Measurements from ENCODE around the gene SRGAP1.

Gene SRGAP1

DNA sequence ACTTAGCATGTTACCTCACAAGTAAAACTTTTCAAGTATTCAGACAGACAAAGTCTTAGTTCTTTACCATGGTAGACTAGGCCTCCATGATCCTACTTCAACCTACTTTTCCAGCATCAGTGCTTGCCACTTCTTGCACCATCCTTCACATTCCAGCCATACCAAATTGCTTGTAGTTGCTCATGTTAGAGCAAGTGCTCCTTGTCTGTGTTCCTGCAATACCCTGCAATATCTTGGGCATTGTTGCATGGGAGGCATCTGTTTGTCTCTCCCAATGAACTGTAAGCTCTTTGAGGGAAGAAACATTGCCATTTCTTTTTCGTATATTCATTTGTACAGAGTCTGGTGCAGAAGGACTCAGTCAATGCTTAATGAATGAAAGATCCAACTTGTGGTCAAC lies 78.0 kb downstream of the SRGAP1 start:
- H3K4me3 ChIP-seq (ENCODE audit: low read depth, low read length): no peak overlapping the region
- TF ChIP-seq, protein P1, sequence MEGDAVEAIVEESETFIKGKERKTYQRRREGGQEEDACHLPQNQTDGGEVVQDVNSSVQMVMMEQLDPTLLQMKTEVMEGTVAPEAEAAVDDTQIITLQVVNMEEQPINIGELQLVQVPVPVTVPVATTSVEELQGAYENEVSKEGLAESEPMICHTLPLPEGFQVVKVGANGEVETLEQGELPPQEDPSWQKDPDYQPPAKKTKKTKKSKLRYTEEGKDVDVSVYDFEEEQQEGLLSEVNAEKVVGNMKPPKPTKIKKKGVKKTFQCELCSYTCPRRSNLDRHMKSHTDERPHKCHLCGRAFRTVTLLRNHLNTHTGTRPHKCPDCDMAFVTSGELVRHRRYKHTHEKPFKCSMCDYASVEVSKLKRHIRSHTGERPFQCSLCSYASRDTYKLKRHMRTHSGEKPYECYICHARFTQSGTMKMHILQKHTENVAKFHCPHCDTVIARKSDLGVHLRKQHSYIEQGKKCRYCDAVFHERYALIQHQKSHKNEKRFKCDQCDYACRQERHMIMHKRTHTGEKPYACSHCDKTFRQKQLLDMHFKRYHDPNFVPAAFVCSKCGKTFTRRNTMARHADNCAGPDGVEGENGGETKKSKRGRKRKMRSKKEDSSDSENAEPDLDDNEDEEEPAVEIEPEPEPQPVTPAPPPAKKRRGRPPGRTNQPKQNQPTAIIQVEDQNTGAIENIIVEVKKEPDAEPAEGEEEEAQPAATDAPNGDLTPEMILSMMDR (IDR thresholded peaks at IDR 0.05; ENCODE audit: low read depth, low read length): no peak

DNA sequence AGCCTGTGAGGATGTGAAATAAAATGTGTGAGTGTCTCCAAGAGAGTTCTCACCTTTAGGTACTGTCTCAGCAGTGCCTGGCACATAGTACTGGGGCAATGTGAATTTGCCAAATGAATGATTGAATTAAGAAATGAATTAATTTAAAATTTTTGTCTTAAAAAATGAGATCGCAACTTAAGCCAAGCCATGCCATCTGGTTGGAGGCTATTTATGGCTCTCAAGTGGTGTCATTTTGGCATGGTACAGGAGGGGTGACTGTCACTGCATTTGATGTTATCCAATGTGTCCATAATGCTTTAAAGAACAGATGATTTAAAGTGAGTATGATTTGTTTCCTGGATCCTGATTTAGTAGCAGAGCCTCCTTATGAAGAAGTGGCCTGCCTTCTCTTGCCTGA lies 80.3 kb downstream of the SRGAP1 start:
- H3K4me3 ChIP-seq (ENCODE audit: low read depth, low read length): no peak overlapping the region
- TF ChIP-seq, protein P1 (IDR thresholded peaks at IDR 0.05; ENCODE audit: low read depth, low read length): no peak

DNA sequence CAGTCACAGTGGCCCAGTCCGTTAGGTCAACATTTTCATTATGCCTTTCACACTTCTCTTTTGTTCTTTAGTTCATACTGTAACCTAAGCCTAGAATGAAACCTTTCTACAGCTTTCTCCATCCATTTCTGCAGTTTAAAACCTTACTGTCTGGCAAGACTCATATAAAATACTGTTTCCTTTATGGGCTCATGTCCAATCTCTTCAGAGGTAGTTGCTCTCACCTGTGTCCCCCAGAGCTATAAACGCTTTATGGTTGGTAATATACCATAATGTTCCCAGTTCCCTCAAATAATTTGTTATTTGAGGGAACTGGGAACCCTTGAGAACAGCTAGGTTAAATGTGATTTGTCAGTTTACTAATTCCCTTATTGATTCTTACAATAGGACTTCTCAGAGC lies 83.0 kb downstream of the SRGAP1 start:
- no peak overlapping the region for H3K4me3 ChIP-seq (ENCODE audit: low read depth, low read length)
- TF ChIP-seq, protein P1 (IDR thresholded peaks at IDR 0.05; ENCODE audit: low read depth, low read length): no peak

DNA sequence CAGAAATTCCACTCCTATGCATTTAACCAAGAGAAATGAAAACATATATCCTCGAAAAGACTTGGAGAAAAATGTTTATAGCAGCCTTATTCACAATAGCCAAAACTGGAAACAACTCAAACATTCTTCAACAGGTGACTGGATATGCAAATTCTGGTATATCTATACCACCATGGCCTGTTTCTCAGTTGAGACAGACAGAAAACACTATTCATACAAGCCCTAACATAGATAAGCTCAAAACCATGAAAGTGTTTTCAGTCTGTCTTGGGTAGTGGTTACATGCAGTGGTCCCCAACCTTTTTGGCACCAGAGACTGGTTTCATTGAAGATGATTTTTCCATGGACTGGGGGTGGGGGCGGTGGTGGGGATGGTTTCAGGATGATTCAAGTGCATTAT lies 83.8 kb downstream of the SRGAP1 start:
- H3K4me3 ChIP-seq (ENCODE audit: low read depth, low read length): no peak overlapping the region
- TF ChIP-seq, protein P1 (IDR thresholded peaks at IDR 0.05; ENCODE audit: low read depth, low read length): no peak

DNA sequence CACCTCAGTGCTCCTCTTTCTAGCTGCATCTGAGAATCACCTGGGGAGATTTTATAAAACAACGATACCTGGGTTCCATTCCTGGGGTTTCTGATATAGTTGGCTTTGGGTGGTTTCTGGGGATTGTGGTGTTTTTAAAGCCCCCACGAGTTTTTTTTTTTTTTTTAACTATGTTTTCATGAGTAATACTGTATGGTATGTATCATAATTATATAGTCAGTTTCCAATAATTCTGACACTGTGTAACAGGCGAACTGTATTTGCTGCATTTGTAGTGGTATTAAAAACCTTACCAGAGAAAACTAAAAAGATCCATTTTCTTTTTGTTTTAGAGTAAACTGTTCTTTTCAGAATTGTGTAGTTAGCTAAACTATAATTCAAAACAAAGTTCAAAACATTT lies 84.9 kb downstream of the SRGAP1 start:
- no peak overlapping the region for H3K4me3 ChIP-seq (ENCODE audit: low read depth, low read length)
- TF ChIP-seq, protein P1 (IDR thresholded peaks at IDR 0.05; ENCODE audit: low read depth, low read length): no peak

DNA sequence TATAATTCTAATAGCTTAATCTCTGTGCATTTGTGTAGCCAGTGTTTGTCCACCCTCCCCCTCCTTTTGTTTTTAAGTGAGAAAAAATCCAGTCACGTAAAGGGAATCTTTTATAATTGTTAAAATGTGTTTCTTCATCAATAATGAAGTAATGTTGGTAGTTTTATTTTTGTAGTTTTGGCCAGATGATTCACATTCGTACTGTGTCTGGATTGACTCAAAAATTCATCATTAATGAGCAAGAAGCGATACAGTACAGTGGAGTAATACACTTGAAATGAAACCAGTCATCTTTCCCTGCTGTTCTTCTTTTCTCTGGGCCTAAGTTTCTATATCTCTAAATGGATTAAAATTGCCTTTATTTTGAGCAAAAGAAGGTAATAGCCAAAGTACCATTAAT lies 86.5 kb downstream of the SRGAP1 start:
- TF ChIP-seq, protein P1 (IDR thresholded peaks at IDR 0.05; ENCODE audit: low read depth, low read length): no peak
- peak overlapping the region; percentile 2; the same call in 1 of the 2 replicates for H3K4me3 ChIP-seq (ENCODE audit: low read depth, low read length)

DNA sequence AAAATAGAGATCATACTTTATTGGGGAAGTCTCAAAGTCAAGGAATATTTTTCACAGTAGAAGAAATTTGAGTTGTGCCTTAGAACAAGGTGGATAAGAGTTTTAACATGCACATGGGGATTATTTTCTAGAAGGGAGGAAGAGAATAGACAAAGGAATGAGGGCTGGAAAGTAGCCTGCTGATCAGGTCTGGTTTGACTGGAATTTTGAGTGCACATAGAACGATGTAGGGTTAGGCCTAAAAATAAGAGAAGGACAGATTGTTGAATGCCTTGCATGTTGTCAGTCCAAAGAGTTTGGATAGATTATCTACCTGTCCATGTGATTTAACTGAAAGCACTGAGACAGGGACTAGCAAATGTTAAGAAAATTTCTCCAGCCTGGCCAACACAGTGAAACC lies 87.2 kb downstream of the SRGAP1 start:
- TF ChIP-seq, protein P1 (IDR thresholded peaks at IDR 0.05; ENCODE audit: low read depth, low read length): no peak
- H3K4me3 ChIP-seq (ENCODE audit: low read depth, low read length): no peak overlapping the region

Data from WI38 (cell line).